ENCODE measurements around the gene MYO5C.
A peak's percentile ranks its signal among the peaks of the same experiment; 100 is the strongest.

Gene MYO5C

GRCh38 chr15:52295421-52296001 lies at the start of gene MYO5C:
Gene MYO5C (minus strand): TSS chr15:52295804. CDS start chr15:52295636, 168 bp downstream.
- peak; percentile 9 to 11 for DNase-seq

DNA sequence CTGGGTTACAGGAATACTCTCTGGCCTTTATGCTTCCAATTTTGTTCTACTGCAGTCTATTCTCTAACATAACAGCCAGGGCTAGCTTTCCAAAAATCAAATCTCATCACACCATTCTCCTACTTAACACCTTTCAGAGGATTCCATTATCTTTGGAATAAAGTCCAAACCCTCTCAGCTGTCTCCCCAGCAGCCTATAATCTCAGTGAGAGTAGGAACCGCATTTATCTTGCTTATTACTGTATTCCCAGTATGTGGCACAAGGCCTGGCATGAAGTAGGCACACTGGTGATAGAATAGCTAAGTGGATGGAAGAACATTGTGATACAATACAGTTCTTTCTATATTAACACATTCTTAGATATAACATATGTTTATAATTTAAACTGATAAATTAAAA lies 49.0 kb upstream of the MYO5C start:
- DNase-seq, result no peak

DNA sequence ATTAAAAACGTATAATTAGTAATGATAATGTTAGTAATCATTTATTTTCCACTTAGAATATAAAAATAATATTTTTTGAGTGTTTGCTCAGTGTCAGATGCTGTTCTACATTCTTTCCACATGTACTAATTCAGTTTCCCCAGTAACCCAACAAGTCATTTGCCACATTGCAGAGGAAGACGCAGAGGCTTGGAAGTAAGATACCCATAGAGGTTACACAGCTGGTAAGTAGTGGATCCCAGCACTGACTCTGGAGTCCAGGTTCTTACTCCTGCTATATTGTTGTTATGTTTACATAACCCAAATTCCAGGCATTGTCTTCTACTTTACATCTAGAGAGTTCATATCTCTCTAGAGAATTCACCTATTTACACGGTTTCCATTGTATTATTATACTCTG lies 48.2 kb upstream of the MYO5C start:
- DNase-seq, result no peak

GRCh38 chr15:52340093-52340492 lies 44.5 kb upstream of the MYO5C start:
- DNase-seq, result no peak

DNA sequence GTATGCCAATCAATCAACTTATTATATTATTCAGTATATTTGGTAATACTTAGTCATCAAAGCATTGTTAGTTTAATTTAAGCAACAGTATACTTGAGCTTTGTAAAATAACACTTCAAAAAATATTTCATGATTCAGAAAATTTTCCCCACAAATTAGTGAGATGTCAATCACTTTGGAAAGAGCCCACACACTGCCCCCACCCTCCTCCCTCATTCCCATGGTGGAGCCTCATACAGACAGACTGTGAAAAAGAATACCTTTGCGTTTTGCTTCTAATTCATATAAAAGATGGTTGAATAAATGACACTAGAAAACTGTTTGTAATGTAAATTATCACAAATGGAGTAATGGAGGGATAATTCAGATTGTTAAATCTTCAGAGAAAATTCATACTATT lies 43.3 kb upstream of the MYO5C start:
- no peak for DNase-seq

- DNase-seq, result no peak
Observed at GRCh38 chr15:52338058-52338457, 42.5 kb upstream of the MYO5C start.

DNA sequence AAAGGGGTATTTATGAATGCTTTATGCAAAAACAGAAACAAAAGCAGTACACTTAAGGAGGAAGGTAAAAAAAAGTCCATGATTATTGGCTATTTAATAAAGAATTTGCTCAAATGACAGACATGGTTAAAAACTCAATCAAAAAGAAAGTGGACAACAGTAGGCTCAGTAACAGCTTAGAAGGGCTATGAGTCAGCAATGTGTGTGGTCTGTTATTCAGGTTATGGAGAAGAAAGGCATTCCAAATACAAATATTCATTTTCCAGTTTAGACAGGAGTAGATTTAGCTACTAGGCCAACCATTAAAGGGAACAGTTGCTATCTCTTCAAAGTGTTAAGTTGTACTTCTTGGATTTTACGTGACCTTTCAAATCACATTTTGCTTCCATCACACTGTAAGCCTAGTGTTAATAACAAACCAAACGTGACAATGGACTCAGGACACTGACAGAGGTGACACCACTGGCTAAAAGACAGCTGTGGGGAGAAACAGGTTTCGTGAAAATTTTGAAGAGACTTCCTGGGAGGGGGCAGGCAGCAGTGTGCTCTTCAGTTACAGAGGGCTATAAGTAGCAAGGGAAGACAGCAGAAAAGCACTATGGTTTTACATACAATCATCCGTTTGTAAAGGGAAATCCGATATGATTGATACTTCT lies 41.7 kb upstream of the MYO5C start:
- DNase-seq, result no peak

DNA sequence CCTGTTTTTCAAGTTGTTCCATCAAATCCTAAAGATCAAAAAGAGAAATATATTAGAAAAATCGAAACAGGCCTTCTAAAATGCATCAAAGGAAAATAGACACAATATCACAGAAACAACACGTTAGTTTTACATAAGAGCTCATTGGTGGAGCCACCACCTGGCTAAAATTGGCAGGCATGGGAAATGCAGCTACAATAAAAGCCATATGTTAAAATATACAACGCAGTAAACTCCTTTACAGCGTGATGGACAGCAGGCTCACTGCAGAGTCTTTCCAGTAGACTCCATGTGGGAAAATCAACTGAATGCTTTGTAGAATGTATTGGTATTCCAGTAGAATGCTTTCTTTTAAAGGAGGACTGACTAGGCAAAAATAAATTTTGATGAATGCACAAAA lies 40.9 kb upstream of the MYO5C start:
- DNase-seq, result no peak

DNA sequence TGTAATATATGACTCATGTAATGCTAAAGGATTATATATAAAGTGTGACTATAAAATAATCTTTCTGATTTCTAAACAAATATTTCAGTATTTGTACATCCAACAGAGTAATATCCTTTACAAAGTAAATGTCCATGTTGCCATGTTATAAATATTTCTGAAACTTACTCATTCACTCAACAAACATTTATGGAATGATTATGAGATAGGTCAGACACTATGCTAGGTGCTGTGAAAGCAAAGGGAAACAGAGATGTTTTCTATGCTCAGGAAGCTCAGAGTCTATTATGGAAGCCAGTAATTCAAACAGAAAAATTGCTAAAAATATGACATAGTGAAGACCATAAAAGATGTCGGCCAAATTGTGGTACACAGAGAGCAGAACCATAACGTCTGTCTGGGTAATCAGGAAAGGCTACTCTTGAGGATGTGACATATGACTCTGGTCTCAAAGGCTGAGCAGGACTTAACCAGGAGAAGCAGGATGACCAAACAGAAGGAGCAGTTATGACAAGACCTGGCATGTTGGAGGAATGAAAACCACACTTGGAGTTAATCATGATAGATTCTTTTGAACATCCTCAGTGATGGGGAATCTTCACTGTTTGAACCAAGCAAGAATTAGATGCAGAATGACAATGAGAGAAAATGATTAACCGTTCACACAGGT lies 39.0 kb upstream of the MYO5C start:
- no peak for DNase-seq

DNA sequence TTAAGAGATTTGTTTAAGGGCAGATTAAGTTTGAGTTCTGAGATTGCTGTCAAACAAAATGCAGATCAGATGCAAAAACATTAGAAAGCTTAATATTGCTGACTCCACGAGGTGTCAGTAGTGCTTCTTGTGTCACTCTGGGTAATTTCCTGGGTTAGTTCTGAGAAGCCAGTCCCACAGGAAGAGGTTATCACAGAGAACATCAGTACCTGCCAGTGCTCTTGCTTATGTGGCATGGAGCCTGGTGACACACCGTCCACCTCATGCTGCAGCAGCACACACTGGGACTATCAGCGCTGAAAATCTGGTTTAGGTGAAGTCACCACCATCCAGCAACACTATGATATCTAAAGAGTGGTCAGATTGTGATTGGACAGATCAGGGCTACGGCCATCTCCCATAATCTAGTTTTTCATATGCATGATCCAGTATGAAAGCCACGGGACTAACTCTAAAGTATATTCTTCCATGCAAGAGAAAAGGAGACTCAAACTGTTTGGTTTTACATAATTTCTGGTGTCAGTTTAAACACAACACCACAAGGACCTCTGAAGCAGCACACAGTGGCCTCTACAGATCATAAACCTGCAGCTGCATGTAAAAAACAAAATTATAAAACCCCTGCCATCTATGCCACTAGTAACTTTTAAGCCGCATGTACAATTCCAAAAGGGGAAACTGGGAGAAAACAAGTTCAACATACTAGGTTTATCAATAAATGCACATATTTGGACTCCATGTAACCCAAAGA lies 36.1 kb upstream of the MYO5C start:
- peak; percentile 42 to 59 for DNase-seq

DNA sequence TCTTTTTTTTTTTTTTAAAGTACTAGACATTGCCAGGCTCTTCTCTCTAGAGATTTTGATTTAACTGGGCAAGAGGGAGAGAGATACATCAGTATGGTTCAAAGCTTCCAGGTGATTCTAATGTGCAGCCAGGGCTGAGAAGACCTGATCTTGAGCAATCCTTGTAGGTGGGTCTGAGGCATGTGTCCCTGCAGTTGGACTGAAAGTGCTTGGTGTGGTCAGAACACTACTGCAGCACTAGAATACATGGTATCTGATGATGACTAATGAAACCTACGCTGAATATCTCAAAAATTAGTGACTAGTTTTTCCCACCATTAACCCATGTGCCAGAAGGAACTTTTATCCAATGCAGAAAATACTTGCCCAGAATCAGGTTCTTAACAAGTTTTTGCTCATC lies 34.4 kb upstream of the MYO5C start:
- no peak for DNase-seq

DNA sequence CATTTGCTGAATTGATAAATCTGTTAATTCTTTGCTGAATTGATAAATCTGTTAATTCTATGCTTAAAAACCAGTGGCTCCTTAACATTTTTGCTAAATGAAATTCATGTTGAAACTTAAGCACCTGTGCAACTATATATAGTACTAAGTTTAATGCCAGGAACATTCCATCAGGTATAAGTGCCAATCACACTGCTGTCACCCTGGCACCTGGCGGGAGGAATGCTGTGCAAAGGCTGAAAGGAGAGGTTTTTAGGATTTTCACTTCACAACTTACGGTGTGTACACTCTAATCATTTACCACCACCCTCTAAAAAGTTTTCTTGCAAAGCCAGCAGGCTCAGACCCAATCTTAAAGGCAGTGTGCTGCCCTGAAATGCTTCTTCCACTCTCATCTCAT lies 33.5 kb upstream of the MYO5C start:
- DNase-seq, result no peak

DNA sequence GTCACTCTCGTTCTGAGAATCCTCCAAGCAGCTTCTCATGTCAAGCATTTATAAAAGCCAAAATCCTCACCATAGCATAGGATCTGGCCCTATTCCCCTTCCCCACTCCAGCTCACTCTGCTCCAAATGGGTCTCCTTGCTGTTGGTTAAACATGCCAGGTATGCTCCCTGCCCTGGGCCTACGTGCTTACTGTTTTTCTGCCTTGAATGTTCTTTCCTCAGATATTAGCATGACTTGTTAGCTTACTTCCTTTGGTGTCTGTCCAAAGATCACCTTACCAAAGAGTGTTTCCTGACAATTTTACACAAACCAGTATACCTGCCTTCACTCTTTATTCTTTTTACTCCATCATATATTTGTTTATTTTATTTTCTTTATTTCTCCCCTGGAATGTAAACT lies 33.1 kb upstream of the MYO5C start:
- DNase-seq, result no peak

- no peak for DNase-seq
Observed at GRCh38 chr15:52326756-52327155, 31.2 kb upstream of the MYO5C start.

- no peak for DNase-seq
Observed at GRCh38 chr15:52324109-52324508, 28.5 kb upstream of the MYO5C start.

- DNase-seq, result no peak
Observed at GRCh38 chr15:52318729-52319500, 23.3 kb upstream of the MYO5C start.

DNA sequence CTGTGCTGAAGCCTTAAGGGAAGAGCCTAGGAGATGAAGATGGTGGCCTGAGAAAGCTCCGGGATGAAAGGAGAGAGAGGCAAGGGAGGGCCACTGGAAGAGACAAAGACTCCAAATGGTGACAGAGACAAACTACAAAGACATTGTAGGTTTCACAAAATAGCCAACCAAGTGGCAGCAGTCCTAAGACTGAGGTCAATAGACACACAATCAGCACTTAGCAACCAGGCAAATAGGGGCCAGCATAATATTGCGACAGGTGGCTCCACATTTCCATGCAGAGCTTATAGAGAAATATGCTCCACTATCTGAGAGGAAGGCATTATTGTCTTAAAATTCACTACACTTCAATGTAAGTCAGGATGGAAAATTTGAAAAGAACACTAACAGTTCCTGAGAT lies 22.1 kb upstream of the MYO5C start:
- no peak for DNase-seq

- DNase-seq, result no peak
Observed at GRCh38 chr15:52317022-52317421, 21.4 kb upstream of the MYO5C start.

- DNase-seq, result no peak
Observed at GRCh38 chr15:52309154-52309548, 13.5 kb upstream of the MYO5C start.

DNA sequence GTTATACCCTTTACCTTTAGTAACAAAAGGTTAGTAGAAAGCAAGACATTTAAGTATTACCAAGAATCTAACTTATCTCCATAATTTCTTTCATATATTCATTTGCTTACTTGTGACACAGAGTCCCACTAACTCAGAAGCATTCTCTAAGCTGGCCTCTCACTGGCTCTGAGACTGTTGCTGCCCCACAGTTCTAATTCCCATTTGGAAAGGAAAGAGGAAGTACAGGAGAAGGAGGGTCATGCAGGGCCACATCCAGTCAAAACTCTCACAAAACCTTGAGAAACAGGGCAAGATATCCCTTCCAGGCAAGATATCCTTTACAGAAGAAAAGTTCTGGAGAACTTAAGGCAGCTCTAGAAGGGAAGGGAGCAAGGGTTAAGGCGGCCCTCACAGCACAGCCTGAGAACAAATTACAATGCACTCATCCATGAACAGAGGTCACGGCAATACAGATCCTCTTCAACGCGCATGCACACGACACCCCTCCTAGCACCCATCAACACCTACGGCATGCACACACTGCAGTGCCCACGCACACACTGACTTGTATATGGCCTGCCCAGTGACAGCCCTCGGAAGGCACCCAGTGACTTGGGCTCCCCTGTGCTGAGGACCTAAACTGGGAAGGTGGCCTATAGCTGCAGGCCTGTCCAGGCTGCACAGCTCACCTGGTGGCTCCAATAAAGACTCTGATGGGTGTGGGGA lies 13.0 kb upstream of the MYO5C start:
- no peak for DNase-seq

DNA sequence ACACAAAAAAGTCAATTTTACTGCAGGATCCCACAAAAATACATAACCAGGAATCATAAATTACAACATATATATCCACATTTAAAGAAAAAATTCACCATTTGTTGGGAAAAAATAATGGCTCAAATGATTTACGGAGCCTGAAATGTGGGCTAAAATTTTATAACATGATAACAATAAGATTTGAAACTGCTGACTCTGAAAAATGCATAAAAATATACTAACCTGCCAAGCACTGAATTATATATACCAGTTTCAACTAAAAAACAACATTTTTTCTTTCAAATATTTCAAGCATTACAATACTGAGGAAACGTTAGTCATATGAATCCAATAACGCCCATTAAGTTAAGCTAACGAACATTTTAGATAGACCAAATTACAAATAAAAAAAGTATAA lies 12.2 kb upstream of the MYO5C start:
- DNase-seq, result no peak

GRCh38 chr15:52306270-52306669 lies 10.7 kb upstream of the MYO5C start:
- no peak for DNase-seq

Data from activated CD4-positive, alpha-beta T cell treated with anti-CD3 and anti-CD28 coated beads, Interleukin-2, amount 50 U/mL, for 48 hours (primary cell).